CD4-positive, alpha-beta T cell treated with Interleukin-15 for 1 hour (primary cell): ENCODE measurements around the gene SSU72.

Experiments used
- DNase-seq: peaks from one replicate; pipeline ENCODE4 v3.0.0-alpha.2; 2020

The SSU72 gene

DNA sequence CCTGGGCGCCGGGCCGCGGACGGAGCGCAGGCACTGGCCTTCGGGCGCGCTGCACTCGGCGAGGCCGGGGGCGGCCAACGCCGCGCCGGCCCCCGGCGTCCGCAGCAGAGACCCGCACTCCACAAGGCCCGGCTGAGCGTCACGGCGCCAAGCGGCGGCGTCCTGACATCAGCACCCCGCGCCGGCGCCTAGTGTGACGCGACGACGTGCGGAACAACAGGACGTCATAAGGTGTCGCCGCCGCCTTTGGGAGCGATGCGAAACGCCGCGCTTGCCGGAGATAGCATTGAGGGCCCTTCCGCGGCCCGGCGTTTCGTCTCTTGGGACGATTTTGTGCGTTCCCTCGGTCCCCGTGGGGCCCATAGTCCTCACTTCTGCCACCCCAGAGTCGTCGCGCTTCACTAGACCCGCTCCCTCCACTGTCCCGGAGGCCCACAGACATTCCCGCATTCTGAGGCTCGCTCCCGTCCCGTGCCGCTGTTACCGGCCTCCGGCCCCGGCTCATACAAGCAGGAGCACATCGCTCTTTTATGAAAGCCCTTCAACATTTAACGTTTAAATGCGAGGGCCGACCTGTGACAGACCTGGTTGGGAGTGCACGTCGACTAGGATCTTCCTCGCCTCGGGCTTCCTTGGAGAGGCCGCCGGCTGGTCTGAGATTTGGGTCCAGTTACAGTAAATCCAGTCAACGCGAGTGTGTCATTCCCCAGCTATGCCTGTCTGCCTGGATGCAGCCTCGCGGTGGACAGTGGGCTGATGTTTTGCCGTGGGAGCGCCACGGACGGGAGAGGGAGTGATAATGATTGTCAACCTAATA, at the start of gene SSU72:
TSS of gene SSU72 (minus strand) at position 143 of the 817 bp plus-strand sequence. CDS start 306 bp downstream, outside the sequence.
- peak; percentile 92 for DNase-seq

GRCh38 chr1:1623631-1624442, 49.2 kb upstream of the SSU72 start:
- DNase-seq: no peak

- no peak for DNase-seq
Measured at GRCh38 chr1:1623181-1623630, 48.5 kb upstream of the SSU72 start.

GRCh38 chr1:1622788-1623094, 48.1 kb upstream of the SSU72 start:
- DNase-seq: no peak

DNA sequence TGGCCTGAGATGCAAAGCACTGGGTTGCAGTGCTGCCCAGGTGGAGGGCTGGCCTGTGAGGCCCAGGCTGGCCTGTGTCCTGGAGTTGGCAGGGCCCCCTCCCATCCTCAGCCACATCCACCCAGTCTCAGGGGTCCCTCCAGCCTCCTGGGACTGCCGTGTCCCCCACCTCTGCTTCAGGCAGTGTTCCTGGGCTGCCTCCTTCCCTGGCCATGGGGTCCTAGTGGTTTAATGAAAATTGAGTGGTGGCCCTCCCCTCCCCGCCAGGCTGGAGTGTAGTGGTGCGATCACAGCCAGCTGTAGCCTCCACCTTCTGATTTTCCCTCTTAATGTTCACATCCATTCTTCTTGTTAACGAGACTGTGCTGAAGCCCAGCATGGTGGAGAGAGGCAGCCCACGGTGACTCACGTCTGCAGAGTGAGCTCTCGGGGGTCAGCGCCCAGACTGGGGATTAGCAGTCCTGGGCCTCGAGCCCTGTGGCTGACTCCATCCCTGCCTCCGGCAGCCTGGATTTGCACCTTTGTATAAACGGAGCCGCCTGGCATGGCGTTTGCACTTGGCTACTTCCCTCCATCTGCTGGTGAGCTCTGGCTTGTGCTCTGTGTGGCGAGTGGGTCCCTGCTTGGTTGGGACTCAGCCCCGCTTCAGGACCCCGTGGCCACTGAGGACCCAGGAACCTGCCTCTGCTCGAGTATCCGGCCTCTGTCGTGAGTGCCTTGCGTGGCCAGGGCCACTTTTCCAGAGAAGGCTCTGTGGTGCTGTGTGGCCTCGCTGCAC, 47.5 kb upstream of the SSU72 start:
- DNase-seq: no peak

GRCh38 chr1:1621173-1622009, 46.7 kb upstream of the SSU72 start:
- no peak for DNase-seq

DNA sequence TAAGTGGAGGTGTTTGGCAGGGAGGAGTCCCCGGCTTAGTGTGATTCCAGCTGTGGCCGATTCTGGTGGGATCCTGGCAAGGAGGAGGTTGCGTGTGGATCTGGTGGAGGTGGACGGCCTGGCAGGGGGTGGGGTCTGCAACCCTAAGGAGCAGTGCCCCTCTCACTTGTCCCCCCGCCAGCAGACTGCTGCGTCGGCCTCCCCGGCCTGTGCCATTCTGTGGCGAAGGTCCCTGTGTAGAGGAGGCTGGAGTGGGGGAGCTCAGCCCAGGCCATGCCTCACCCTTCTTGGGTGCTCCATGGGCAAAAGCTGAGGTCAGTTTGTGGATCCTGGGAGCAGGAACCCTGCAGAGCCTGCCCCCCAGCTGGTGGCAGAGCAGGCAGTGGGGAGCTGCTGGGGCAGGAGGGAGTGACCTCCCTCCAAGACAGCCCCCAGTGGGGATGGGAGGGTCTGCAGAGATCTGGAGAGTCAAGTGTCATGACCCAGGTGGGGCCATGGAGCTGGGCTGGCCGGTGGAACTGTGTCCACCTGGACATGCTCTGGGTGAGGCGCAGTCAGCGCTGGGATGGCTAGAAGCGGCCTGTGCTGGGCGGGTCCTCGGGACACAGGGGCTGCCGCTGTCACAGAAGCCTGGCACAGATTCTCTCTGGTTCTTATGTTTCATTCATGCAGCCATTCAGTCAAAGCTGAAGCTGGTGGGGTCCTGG, 45.9 kb upstream of the SSU72 start:
- no peak for DNase-seq

GRCh38 chr1:1619917-1620361, 45.3 kb upstream of the SSU72 start:
- DNase-seq: no peak

DNA sequence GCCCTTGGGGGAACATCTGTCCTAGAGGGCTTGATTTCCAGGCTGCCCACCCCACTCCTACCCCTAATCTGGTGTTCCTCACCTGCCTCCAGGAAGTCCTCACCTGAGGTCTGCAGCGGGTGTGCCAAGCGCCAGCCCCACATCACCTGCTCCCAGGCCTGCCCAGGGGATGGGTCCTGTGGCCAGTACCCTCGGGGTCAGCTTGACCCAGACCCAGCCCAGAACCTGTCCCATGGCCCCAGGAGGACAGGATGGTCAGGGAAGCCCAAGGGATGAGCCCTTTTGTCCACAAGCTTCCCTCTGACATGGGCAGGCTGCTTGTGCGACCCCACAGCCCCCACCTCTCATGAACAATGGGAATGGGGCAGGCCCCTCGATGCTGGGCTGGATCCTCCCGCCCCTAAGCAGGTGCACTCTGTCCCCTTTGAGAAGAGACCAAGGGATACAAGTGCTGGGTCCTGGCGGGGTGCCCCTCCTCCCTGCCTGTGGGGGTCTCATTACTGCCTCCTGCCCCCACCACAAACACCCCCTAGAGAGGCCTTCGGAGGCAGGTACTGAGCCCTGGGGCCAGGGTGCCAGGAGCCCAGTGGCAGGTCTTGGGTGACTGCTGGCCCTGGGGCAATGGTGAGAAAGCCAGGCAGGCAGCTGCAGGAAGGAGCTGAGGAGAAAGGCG, 43.9 kb upstream of the SSU72 start:
- DNase-seq: no peak

- no peak for DNase-seq
Measured at GRCh38 chr1:1617925-1618324, 43.3 kb upstream of the SSU72 start.

DNA sequence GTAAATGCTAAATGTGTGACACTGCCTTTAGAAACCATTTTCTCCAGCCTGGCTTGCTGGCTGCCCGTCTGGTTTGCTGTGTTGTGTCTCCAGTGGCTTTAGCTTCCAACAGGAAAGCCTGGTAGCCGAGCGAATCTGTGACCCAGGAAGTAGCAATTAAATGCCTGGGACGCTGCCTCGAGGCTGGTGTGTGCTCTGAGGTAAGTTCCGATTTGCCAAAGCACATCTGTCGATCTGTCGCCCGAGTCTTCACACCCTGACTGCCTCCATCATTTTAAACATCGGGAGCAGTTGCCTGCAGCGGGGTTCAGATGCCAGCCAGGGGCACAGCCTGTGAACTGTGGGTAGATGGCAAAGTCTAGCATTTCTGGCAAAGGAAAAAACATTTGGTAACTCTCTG, 42.9 kb upstream of the SSU72 start:
- DNase-seq: no peak

DNA sequence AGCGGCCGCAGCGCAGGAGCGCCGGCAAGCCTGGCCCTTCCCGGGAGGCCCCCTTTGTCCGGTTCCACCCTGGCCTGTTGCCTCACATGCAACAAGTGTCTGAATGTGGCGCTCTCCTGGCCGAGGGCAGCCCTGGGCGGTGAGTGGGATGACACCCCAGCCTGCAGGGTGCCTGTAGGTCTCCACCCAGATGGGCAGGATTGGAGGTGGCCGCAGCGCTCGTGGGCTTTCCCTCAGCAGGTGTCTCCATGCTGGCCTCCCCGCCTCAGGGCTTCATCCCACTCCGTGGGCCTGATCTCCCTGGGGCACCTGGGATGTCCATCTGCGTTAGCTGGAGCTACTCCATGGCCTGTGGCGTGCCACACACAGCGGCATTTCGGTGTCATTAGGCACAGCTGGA, 42.2 kb upstream of the SSU72 start:
- no peak for DNase-seq

GRCh38 chr1:1616045-1616790, 41.6 kb upstream of the SSU72 start:
- DNase-seq: peak; percentile 54

- DNase-seq: peak; percentile 99
Measured at GRCh38 chr1:1615256-1616044, 40.8 kb upstream of the SSU72 start, which contains the start of gene MIB2. Gene MIB2 (plus strand): TSS chr1:1615500. CDS start chr1:1623453, 7,953 bp downstream.

- DNase-seq: no peak
Measured at GRCh38 chr1:1614954-1615255, 40.2 kb upstream of the SSU72 start.

- DNase-seq: peak; percentile 74
Measured at GRCh38 chr1:1614204-1614953, 39.7 kb upstream of the SSU72 start.

DNA sequence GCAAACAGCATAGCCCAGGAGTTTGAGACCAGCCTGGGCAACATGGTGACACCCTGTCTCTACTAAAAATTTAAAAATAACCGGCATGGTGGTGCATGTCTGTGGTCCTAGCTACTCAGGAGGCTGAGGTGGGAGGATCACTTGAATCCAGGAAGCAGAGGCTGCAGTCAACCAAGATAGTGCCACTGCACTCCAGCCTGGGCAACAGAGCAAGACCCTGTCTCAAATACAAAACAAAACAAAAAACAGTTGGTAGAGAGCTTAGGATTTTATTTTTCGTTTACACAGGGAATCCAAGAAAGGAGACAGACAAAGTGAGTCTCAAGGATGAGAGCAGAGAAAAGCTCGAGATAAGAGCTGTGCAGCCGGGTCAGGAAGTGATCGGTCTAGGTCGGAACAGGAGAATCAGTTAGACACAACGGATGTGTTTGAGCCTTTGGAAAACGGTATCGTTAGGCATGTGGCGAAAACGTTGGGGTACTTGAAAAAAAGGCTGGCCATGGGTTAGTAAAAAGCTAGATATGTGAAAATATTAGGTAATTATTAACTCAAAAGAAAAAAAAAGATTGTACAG, 38.9 kb upstream of the SSU72 start:
- no peak for DNase-seq

DNA sequence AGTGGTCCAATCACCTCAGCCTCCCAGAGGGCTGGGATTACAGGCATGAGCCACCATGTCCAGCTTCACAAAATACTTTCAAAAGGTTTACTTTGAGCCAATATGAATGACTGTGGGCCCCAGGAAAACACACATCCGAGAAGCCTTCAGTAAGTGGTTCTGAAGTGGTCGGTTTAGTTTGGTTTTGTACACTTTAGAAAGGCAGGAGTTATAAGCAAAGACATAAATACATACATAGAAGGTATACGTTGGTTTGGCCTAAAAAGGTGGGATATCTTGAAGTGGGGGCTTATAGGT, 37.4 kb upstream of the SSU72 start:
- no peak for DNase-seq

DNA sequence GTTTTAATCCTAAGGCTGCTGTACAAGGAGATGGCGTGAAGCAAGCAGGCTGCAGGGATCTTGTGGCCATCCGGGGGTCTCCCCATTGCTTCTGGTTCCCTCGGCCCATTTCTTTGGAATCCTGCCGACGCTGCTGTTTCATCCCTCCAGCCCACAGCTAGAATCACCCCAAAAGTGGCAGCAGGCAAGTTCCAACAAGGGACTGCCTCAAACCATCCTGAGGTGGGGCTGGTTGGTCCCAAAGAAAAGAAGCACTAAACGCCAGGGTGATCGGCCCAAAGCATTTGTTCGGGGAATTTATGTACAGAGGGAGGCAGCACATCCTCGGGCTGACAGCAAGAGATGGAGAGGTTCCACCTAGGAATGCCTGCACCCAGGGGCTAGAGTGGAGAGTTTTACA, 36.1 kb upstream of the SSU72 start:
- DNase-seq: no peak
